PC-3 (cell line): Measurements from ENCODE around the gene KCTD17.

Source experiments
- EZH2phosphoT487 ChIP-seq: fragments of 300-600 bp; sonication (generic); IDR thresholded peaks from 2 replicates; pipeline ENCODE4 v1.6.1; 2018; ENCODE audit warnings: mild to moderate bottlenecking, antibody characterized with exemption, low read length, borderline replicate concordance
- TF ChIP-seq, protein P1 (sequence below): fragments of 300-600 bp; sonication (generic); conservative IDR thresholded peaks from 2 replicates; pipeline ENCODE4 v1.5.1; 2017; ENCODE audit warnings: antibody characterized with exemption, low read depth, mild to moderate bottlenecking, low read length

DNA sequence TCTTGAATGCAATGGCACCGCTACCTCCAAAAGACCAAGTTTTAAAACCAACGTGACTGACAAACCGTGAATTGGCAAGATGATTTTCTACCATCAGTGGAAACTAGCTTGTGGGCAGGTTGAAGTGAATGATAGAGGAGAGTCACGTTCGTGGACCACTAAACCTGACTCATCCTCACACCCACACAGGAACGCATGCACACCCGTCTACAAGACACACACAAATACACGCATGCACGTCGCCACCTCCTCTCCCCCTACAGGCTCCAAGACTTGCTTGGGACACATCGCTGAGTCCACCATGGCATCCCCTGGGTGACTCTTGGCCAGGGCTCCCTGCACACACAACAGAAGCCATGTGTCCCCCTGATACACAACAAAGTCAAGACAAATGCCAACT lies 43.6 kb downstream of the KCTD17 start:
- TF ChIP-seq, protein P1, sequence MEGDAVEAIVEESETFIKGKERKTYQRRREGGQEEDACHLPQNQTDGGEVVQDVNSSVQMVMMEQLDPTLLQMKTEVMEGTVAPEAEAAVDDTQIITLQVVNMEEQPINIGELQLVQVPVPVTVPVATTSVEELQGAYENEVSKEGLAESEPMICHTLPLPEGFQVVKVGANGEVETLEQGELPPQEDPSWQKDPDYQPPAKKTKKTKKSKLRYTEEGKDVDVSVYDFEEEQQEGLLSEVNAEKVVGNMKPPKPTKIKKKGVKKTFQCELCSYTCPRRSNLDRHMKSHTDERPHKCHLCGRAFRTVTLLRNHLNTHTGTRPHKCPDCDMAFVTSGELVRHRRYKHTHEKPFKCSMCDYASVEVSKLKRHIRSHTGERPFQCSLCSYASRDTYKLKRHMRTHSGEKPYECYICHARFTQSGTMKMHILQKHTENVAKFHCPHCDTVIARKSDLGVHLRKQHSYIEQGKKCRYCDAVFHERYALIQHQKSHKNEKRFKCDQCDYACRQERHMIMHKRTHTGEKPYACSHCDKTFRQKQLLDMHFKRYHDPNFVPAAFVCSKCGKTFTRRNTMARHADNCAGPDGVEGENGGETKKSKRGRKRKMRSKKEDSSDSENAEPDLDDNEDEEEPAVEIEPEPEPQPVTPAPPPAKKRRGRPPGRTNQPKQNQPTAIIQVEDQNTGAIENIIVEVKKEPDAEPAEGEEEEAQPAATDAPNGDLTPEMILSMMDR, result no peak
- TF ChIP-seq EZH2phosphoT487, result no peak
